ENCODE measurements around the gene TSPAN14. TPM values are rescaled to one million over a fixed set of nuclear protein-coding genes. Genes with fewer than 3 reads are reported as not detected.

TSPAN14 gene
- total RNA-seq, 1 experiment from 2014 or later = 73.5 TPM

DNA sequence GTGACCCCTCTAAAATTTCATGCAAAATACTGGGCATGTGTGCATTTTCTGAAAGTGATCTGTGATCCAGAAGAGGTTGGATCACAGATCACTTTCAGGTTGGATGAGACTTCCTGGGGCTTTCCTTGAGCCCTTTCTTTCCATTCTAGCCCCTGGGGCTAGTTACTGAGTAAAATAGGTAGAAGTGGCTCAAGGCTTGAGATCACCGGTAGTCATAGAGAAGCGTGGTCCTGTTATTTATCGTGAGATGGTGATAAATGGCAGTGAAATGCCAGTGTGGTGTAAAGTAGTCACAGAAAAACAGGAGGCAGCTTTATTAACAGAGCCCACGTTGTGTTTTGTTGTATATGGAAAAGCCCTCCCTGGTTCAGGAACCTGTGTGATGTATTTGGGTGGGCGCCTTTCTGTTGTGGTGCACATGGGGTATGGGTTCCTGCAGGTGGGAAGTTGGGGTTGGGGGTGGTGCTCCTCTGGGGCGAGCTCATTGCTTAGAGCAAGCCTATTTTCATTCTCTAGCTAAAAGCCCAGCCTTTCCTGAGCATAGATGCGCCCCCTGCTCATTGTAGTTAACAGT, 49.6 kb downstream of the TSPAN14 start (continued):
- TF ChIP-seq, protein P1, sequence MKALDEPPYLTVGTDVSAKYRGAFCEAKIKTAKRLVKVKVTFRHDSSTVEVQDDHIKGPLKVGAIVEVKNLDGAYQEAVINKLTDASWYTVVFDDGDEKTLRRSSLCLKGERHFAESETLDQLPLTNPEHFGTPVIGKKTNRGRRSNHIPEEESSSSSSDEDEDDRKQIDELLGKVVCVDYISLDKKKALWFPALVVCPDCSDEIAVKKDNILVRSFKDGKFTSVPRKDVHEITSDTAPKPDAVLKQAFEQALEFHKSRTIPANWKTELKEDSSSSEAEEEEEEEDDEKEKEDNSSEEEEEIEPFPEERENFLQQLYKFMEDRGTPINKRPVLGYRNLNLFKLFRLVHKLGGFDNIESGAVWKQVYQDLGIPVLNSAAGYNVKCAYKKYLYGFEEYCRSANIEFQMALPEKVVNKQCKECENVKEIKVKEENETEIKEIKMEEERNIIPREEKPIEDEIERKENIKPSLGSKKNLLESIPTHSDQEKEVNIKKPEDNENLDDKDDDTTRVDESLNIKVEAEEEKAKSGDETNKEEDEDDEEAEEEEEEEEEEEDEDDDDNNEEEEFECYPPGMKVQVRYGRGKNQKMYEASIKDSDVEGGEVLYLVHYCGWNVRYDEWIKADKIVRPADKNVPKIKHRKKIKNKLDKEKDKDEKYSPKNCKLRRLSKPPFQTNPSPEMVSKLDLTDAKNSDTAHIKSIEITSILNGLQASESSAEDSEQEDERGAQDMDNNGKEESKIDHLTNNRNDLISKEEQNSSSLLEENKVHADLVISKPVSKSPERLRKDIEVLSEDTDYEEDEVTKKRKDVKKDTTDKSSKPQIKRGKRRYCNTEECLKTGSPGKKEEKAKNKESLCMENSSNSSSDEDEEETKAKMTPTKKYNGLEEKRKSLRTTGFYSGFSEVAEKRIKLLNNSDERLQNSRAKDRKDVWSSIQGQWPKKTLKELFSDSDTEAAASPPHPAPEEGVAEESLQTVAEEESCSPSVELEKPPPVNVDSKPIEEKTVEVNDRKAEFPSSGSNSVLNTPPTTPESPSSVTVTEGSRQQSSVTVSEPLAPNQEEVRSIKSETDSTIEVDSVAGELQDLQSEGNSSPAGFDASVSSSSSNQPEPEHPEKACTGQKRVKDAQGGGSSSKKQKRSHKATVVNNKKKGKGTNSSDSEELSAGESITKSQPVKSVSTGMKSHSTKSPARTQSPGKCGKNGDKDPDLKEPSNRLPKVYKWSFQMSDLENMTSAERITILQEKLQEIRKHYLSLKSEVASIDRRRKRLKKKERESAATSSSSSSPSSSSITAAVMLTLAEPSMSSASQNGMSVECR (CRISPR knock-in tag; IDR thresholded peaks at IDR 0.05; ENCODE audit: borderline replicate concordance) = no peak
- no peak for TF ChIP-seq ZNF121 (CRISPR knock-in tag; IDR thresholded peaks at IDR 0.05)
- no peak for TF ChIP-seq FOXK1 (CRISPR knock-in tag; IDR thresholded peaks at IDR 0.05)
- no peak for TF ChIP-seq FOXP1 (CRISPR knock-in tag; IDR thresholded peaks at IDR 0.05; ENCODE audit: borderline replicate concordance)
- TF ChIP-seq, protein P2, sequence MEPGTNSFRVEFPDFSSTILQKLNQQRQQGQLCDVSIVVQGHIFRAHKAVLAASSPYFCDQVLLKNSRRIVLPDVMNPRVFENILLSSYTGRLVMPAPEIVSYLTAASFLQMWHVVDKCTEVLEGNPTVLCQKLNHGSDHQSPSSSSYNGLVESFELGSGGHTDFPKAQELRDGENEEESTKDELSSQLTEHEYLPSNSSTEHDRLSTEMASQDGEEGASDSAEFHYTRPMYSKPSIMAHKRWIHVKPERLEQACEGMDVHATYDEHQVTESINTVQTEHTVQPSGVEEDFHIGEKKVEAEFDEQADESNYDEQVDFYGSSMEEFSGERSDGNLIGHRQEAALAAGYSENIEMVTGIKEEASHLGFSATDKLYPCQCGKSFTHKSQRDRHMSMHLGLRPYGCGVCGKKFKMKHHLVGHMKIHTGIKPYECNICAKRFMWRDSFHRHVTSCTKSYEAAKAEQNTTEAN (CRISPR knock-in tag; IDR thresholded peaks at IDR 0.05) = no peak
- no peak for TF ChIP-seq NR3C1 (CRISPR knock-in tag; conservative IDR thresholded peaks at IDR 0.05; ENCODE audit: low read depth)
- no peak for TF ChIP-seq IRF2 (CRISPR knock-in tag; IDR thresholded peaks at IDR 0.05; ENCODE audit: borderline replicate concordance, low read depth)
- no peak for TF ChIP-seq ZNF232 (CRISPR knock-in tag; IDR thresholded peaks at IDR 0.05)
- TF ChIP-seq ZNF263 (CRISPR knock-in tag; IDR thresholded peaks at IDR 0.05; ENCODE audit: low read depth) = no peak
- TF ChIP-seq ZNF219 (CRISPR knock-in tag; IDR thresholded peaks at IDR 0.05; ENCODE audit: borderline replicate concordance) = no peak

DNA sequence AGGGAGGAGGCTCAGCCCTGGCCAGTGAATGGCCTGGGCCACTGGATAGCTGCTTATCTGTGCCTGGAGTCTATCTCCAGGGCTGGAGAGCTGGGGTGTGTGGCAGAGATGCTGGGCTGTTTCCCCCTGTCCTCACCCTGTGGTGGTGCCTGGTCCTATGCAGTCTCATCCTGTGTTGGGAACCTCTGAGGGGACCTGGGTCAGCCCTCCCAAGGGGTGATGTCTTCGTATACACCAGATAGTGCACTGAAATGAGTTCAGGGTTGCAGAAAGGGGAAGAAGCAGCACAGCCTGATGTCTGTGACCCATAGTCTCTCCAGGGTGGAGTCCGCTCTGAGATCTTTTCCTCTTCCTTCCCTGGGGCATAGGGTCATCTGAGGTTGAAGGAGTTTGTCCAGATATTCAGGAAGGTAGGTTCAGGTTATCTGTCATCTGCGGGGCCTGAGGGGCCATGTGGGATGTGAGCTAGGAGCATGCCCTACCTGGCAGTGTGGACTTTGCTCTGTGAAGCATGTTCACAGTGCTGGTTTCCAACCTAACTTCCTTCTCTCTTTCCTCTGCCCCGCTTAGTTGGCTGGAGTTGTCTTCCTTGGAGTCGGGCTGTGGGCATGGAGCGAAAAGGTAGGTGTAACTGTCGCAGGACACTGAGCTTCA, 50.2 kb downstream of the TSPAN14 start:
- Mint-ChIP-seq H3K27ac (peak overlapping the region; percentile 55; the same call in 1 of the 2 replicates), H3K4me1 (peaks cover 49% of the 10 kb centered on the region), H3K36me3 (peaks cover 10% of the 10 kb centered on the region; the same call in 1 of the 2 replicates), H3K9me3 (no peaks in the 10 kb centered on the region), H3K4me3 (no peak overlapping the region), H3K27me3 (ENCODE audit: low read depth) (no peaks in the 10 kb centered on the region)
- CTCF ChIA-PET = interaction anchor here (0.9 to 20.7 kb wide), 21 partner anchors 7 to 247 kb away, joined by 3 to 802 read pairs (median 12); partner anchors contain the start of genes PRXL2A, SH2D4B and TSPAN14
- DNase-seq (ENCODE audit: low spot score) (no peak), ATAC-seq (peak; percentile 72)
- TF ChIP-seq ZNF671 (CRISPR knock-in tag; IDR thresholded peaks at IDR 0.05) = no peak
- TF ChIP-seq, protein P3, sequence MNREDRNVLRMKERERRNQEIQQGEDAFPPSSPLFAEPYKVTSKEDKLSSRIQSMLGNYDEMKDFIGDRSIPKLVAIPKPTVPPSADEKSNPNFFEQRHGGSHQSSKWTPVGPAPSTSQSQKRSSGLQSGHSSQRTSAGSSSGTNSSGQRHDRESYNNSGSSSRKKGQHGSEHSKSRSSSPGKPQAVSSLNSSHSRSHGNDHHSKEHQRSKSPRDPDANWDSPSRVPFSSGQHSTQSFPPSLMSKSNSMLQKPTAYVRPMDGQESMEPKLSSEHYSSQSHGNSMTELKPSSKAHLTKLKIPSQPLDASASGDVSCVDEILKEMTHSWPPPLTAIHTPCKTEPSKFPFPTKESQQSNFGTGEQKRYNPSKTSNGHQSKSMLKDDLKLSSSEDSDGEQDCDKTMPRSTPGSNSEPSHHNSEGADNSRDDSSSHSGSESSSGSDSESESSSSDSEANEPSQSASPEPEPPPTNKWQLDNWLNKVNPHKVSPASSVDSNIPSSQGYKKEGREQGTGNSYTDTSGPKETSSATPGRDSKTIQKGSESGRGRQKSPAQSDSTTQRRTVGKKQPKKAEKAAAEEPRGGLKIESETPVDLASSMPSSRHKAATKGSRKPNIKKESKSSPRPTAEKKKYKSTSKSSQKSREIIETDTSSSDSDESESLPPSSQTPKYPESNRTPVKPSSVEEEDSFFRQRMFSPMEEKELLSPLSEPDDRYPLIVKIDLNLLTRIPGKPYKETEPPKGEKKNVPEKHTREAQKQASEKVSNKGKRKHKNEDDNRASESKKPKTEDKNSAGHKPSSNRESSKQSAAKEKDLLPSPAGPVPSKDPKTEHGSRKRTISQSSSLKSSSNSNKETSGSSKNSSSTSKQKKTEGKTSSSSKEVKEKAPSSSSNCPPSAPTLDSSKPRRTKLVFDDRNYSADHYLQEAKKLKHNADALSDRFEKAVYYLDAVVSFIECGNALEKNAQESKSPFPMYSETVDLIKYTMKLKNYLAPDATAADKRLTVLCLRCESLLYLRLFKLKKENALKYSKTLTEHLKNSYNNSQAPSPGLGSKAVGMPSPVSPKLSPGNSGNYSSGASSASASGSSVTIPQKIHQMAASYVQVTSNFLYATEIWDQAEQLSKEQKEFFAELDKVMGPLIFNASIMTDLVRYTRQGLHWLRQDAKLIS (CRISPR knock-in tag; IDR thresholded peaks at IDR 0.05; ENCODE audit: borderline replicate concordance) = no peak
- no peak for TF ChIP-seq TEAD1 (CRISPR knock-in tag; IDR thresholded peaks at IDR 0.05)
- TF ChIP-seq PRRX2 (CRISPR knock-in tag; IDR thresholded peaks at IDR 0.05) = no peak
- no peak for TF ChIP-seq ZNF121 (CRISPR knock-in tag; IDR thresholded peaks at IDR 0.05)
- TF ChIP-seq IRF2 (CRISPR knock-in tag; IDR thresholded peaks at IDR 0.05; ENCODE audit: borderline replicate concordance, low read depth) = no peak
- TF ChIP-seq, protein P4, sequence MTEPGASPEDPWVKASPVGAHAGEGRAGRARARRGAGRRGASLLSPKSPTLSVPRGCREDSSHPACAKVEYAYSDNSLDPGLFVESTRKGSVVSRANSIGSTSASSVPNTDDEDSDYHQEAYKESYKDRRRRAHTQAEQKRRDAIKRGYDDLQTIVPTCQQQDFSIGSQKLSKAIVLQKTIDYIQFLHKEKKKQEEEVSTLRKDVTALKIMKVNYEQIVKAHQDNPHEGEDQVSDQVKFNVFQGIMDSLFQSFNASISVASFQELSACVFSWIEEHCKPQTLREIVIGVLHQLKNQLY (CRISPR knock-in tag; IDR thresholded peaks at IDR 0.05) = 0 out of 2 replicates have a peak, but pooled peaks have one; percentile 44
- POLR2A ChIA-PET = interaction anchor here (1.3 to 1.9 kb wide), 3 partner anchors 43 to 60 kb away, joined by 3 to 6 read pairs (median 4); no protein-coding TSS in a partner anchor

Data from WTC11 (cell line).